ENCODE data around the gene STRBP. TPM values are rescaled to one million over a fixed set of nuclear protein-coding genes. Genes with fewer than 3 reads are reported as not detected.
A peak's percentile ranks its signal among the peaks of the same experiment; 100 is the strongest.

STRBP gene
- 46.0 and 136 TPM in 2 replicates for total RNA-seq (2011; cell fraction: chromatin; rRNA removed; ENCODE audit: low replicate concordance)
- total RNA-seq (2011; cell fraction: nucleolus; rRNA removed) = 19.3 and 35.9 TPM in 2 replicates
- 54.3 and 86.7 TPM in 2 replicates for total RNA-seq (2011; cell fraction: nucleoplasm; rRNA removed)
- total RNA-seq (2014; rRNA removed) (53.8 and 55.9 TPM in 2 replicates), total RNA-seq (2014; rRNA removed; fragmentation: Illumina TruSeq; extraction: Trizol) (84.0 and 87.4 TPM in 2 replicates), total RNA-seq (2015; rRNA removed; fragmentation: Illumina TruSeq; extraction: Trizol) (67.9 and 75.3 TPM in 2 replicates), total RNA-seq (2021) (66.5 and 73.5 TPM in 2 replicates), polyA plus RNA-seq (2011; rRNA removed) (54.7 and 72.2 TPM in 2 replicates), polyA plus RNA-seq (2014; fragmentation: Illumina TruSeq; extraction: Trizol) (56.1 and 70.2 TPM in 2 replicates), polyA plus RNA-seq (2014; fragmentation: Nextera tagmentation; extraction: Ambion mirVana) (10 to 100 TPM; 27.7 to 27.8 TPM), polyA plus RNA-seq (2014; rRNA removed) (52.1 and 56.0 TPM in 2 replicates), polyA minus RNA-seq (2011; rRNA and poly(A)+ RNA removed) (77.1 and 87.7 TPM in 2 replicates), Bru-seq, nascent RNA (percentile 89 among the genes with signal in this experiment), BruChase-seq, experiment 1, labeled RNA remaining after a 2-hour chase (percentile 93 among the genes with signal in this experiment), BruChase-seq, experiment 2, labeled RNA remaining after a 6-hour chase (percentile 92 among the genes with signal in this experiment)
- 13.6 and 21.7 TPM in 2 replicates for polyA plus RNA-seq (2011; cell fraction: cytosol; rRNA removed)
- polyA plus RNA-seq (2011; cell fraction: nucleus; rRNA removed) = 71.8 and 82.8 TPM in 2 replicates
- 64.9 and 101 TPM in 2 replicates for polyA plus RNA-seq (2012)
- 22.9 and 56.2 TPM in 2 replicates for polyA minus RNA-seq (2011; cell fraction: cytosol; rRNA and poly(A)+ RNA removed)
- 30.8 and 58.6 TPM in 2 replicates for polyA minus RNA-seq (2011; cell fraction: nucleus; rRNA and poly(A)+ RNA removed)
- long read RNA-seq, experiment 1, full-length matches to known transcripts = 16 of 256 reads
- long read RNA-seq, experiment 1, partial matches to known transcripts = 33 of 256 reads
- long read RNA-seq, experiment 1, other reads (novel, unspliced or antisense) = 207 of 256 reads
- long read RNA-seq, experiment 2, partial matches to known transcripts = 8 of 65 reads
- long read RNA-seq, experiment 2, other reads (novel, unspliced or antisense) = 56 of 65 reads
- long read RNA-seq, experiment 3, partial matches to known transcripts = 9 of 21 reads
- long read RNA-seq, experiment 3, other reads (novel, unspliced or antisense) = 11 of 21 reads

- H3K4me3 ChIP-seq = peak within 1 kb of the TSS; percentile 85
- peak within 1 kb of the TSS; percentile 78 for H3K4me2 ChIP-seq (ENCODE audit: insufficient read depth, low read length)
- peak within 1 kb of the TSS; percentile 79 for H3K27ac ChIP-seq (ENCODE audit: extremely low read depth, low read depth, low read length)
- in situ Hi-C loops (cut with MboI) (no loop called here), intact Hi-C loops (cut with micrococcal nuclease) (loop anchor here (1.0 to 2.0 kb wide), 2 partner anchors 36 to 74 kb away; no protein-coding TSS in a partner anchor)
- DNase-seq (ENCODE audit: extremely low read depth in 1 of 4, low spot score in 3 of 4) (peak; percentile 92 to 99 (median 98)), FAIRE-seq (peak; percentile 54), ATAC-seq (peak; percentile 92)
- peaks cover 7% of the 10 kb centered on the region; the same call in 1 of the 2 replicates for H4K20me1 ChIP-seq (replicated peaks; ENCODE audit: control insufficient read depth, insufficient read depth, low read length)
- H3K9me3 ChIP-seq (replicated peaks; ENCODE audit: control insufficient read depth, insufficient read depth, low read depth, low read length) = no peaks in the 10 kb centered on the region
- no peaks in the 10 kb centered on the region; the same call in 2 of the 3 replicates for H3K36me3 ChIP-seq (ENCODE audit: control insufficient read depth, insufficient read depth, low read length)
- ChIA-PET CTCF (ENCODE audit: low intra/inter-chr PET ratio) (no interaction called here), POLR2A (interaction anchor here (0.6 to 1.8 kb wide), 5 partner anchors 13 to 70 kb away, joined by 3 to 9 read pairs (median 3); no protein-coding TSS in a partner anchor)
- H3K9me1 ChIP-seq (ENCODE audit: control insufficient read depth, insufficient read depth, low read length) = peaks cover 3% of the 10 kb centered on the region
- peak within 1 kb of the TSS; percentile 65 to 93 for H3K9ac ChIP-seq (ENCODE audit: insufficient read depth in 1 of 2, low read depth in 2 of 2, low read length in 2 of 2)
- no TSS peak for BruUV-seq (replicated peaks)
- WGBS (ENCODE audit: insufficient coverage, low coverage, missing lambda C conversion rate) = 1% methylated on average over 24 of the region's 97 CpGs
- H3K79me2 ChIP-seq (ENCODE audit: control insufficient read depth, insufficient read depth, low read length) = peaks cover 47% of the 10 kb centered on the region
- peak within 1 kb of the TSS; percentile 95 for H2AFZ ChIP-seq (ENCODE audit: low read depth, low read length)
- no peaks in the 10 kb centered on the region for H3K27me3 ChIP-seq (ENCODE audit: control insufficient read depth in 2 of 2, insufficient read depth in 2 of 2, low read length in 2 of 2)
- peaks cover 24% of the 10 kb centered on the region in 2 experiments; a peak in 4 of 5 replicates for H3K4me1 ChIP-seq (replicated peaks in 1 of 2; ENCODE audit: control insufficient read depth in 2 of 2, insufficient read depth in 2 of 2, low read length in 2 of 2)
- TF ChIP-seq ZNF146 (CRISPR knock-in tag; IDR thresholded peaks at IDR 0.05; ENCODE audit: unreplicated experiment) = no peak
- TF ChIP-seq, protein P1, sequence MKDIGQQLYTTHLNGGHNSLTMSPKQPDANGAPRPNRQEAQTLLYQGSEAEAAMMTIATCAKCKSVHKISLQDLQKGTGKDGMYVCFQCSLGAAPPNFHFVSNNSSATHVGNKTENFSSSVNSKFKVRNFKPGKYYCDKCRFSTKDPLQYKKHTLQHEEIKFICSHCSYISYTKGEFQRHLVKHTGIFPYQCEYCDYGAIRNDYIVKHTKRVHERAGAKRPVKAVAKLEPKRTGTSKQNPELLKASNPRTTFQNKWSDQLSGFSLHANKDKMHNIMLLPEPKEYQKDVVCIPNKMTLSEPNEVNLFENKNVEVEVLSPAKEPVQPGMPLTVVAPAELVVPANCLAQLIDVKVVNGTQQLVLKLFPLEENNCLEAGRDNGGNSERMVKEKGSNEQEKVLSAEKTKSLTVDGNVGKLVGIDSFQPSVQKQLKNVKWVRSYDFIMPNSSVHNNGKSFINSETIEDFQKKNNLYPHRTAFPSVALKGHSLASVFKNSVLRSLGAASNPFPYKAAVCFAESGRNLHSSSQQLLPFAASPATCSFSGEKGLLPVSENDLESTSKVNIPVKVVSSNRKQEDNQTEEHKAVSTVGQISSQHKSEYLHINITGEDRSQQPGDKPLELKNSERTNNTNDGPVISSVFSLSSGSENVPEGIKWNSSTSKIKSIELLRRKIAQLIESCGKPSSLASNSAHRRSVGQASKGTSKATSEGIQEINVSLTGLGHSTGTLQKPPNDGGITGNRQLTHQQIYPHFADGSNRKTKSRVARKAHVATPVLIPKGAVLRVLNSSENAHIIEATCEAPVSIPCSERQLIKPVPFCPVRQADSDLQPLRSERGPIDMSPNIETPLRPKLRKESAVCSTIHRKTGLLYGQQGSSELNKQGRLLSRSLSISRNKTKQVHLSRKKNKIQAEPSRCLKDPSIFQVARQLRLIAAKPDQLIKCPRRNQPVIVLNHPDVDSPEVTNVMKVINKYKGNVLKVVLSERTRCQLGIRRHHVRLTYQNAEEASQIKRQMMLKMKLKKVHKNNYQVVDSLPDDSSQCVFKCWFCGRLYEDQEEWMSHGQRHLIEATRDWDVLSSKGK (CRISPR knock-in tag; IDR thresholded peaks at IDR 0.05) = no peak
- no peak for TF ChIP-seq ZBTB43 (CRISPR knock-in tag; IDR thresholded peaks at IDR 0.05)
- peak; percentile 33 for TF ChIP-seq HMGN3 (IDR thresholded peaks at IDR 0.05; ENCODE audit: borderline replicate concordance, extremely low read depth, insufficient read length, low read depth, low read length)
- peak; percentile 88 for TF ChIP-seq CXXC5 (CRISPR knock-in tag; IDR thresholded peaks at IDR 0.05)
- peak; percentile 81 for TF ChIP-seq POLR2G (IDR thresholded peaks at IDR 0.05; ENCODE audit: low read depth, low read length)
- no peak for TF ChIP-seq ZNF140 (CRISPR knock-in tag; IDR thresholded peaks at IDR 0.05)
- TF ChIP-seq SMARCB1 (IDR thresholded peaks at IDR 0.05; ENCODE audit: insufficient read length, low read depth) = no peak
- no peak for TF ChIP-seq ZNF75A (CRISPR knock-in tag; IDR thresholded peaks at IDR 0.05)
- TF ChIP-seq NR4A1 (CRISPR knock-in tag; IDR thresholded peaks at IDR 0.05) = no peak
- no peak for TF ChIP-seq NR4A1 (tag; IDR thresholded peaks at IDR 0.05)
These were observed at the start of gene STRBP for GRCh38 chr9:123268465-123269259. TSS of gene STRBP (minus strand) at chr9:123268586. CDS start at chr9:123184134, 84,452 bp downstream.

Data from K562 (cell line).